HG02623 (cell line): ENCODE results near the gene CCDC85B.

Experiments
- ATAC-seq: cut with Tn5 transposase; IDR thresholded peaks from one replicate; pipeline ENCODE4 v1.9.1; 2021; ENCODE audit warnings: moderate library complexity; ENCODE audit not compliant: unreplicated experiment

Gene CCDC85B

GRCh38 chr11:65857500-65857852 lies 33.0 kb upstream of the CCDC85B start:
- ATAC-seq: peak; percentile 1

GRCh38 chr11:65857853-65858680 lies 32.4 kb upstream of the CCDC85B start, which contains the start of gene CFL1:
CFL1 (minus strand) TSS chr11:65858180; CDS start chr11:65858099, 81 bp downstream.
- ATAC-seq: peak; percentile 44

- ATAC-seq: no peak
Measured at GRCh38 chr11:65858681-65859087, 31.8 kb upstream of the CCDC85B start.

GRCh38 chr11:65859095-65859811 lies 31.2 kb upstream of the CCDC85B start:
- peak; percentile 39 for ATAC-seq

GRCh38 chr11:65859812-65860277 lies 30.6 kb upstream of the CCDC85B start:
- no peak for ATAC-seq

- ATAC-seq: peak; percentile 25
Measured at GRCh38 chr11:65860278-65861164, 30.0 kb upstream of the CCDC85B start, which contains the start of gene MUS81. MUS81 (plus strand) TSS chr11:65860433; CDS start chr11:65860754, 321 bp downstream.

GRCh38 chr11:65861165-65861505 lies 29.3 kb upstream of the CCDC85B start:
- no peak for ATAC-seq

- ATAC-seq: no peak
Measured at GRCh38 chr11:65861533-65862183, 28.8 kb upstream of the CCDC85B start.

GRCh38 chr11:65862191-65862735 lies 28.2 kb upstream of the CCDC85B start:
- ATAC-seq: no peak

GRCh38 chr11:65862941-65863888 lies 27.3 kb upstream of the CCDC85B start:
- ATAC-seq: no peak

- ATAC-seq: no peak
Measured at GRCh38 chr11:65863889-65864705, 26.4 kb upstream of the CCDC85B start.

- ATAC-seq: no peak
Measured at GRCh38 chr11:65864706-65865471, 25.6 kb upstream of the CCDC85B start.

- ATAC-seq: no peak
Measured at GRCh38 chr11:65865550-65866172, 24.8 kb upstream of the CCDC85B start.

- ATAC-seq: no peak
Measured at GRCh38 chr11:65866509-65867283, 23.8 kb upstream of the CCDC85B start.

- no peak for ATAC-seq
Measured at GRCh38 chr11:65867284-65868071, 23.0 kb upstream of the CCDC85B start.
